NT2/D1 (cell line): Measurements from ENCODE around the gene TFIP11.

ENCODE experiments used
- DNase-seq: peaks from one replicate; pipeline ENCODE4 v3.0.0-alpha.2; 2011; ENCODE audit warnings: low read depth, low spot score
- H3K27me3 ChIP-seq: 2 replicates; pipeline ENCODE4 v1.6.0; 2011; ENCODE audit warnings: mild to moderate bottlenecking; ENCODE audit not compliant: insufficient read length, insufficient read depth
- H3K36me3 ChIP-seq: 2 replicates; pipeline ENCODE4 v1.6.1; 2011; ENCODE audit warnings: mild to moderate bottlenecking, low read length, mixed read lengths; ENCODE audit not compliant: insufficient read depth, insufficient read length
- H3K4me1 ChIP-seq: 2 replicates; pipeline ENCODE4 v1.5.1; 2011; ENCODE audit not compliant: insufficient read depth, insufficient read length
- H3K4me3 ChIP-seq: 2 replicates; pipeline ENCODE4 v1.5.1; 2011; ENCODE audit warnings: low read depth; ENCODE audit not compliant: insufficient read length
- H3K9ac ChIP-seq: 2 replicates; pipeline ENCODE4 v1.6.0; 2011; ENCODE audit warnings: low read depth; ENCODE audit not compliant: insufficient read length
- H3K9me3 ChIP-seq: 2 replicates; pipeline ENCODE4 v1.5.1; 2011; ENCODE audit warnings: mild to moderate bottlenecking, low read length; ENCODE audit not compliant: insufficient read depth
- SUZ12 ChIP-seq: IDR thresholded peaks from 2 replicates; pipeline ENCODE4 v1.6.1; 2011; ENCODE audit not compliant: insufficient read length, insufficient read depth; ENCODE audit errors: extremely low read depth
- YY1 ChIP-seq: IDR thresholded peaks from 2 replicates; pipeline ENCODE4 v1.6.1; 2011; ENCODE audit not compliant: insufficient read length, insufficient read depth
- ZNF274 ChIP-seq: IDR thresholded peaks from 2 replicates; pipeline ENCODE4 v1.6.1; 2011; ENCODE audit warnings: mild to moderate bottlenecking, low read depth, low read length

Gene TFIP11

GRCh38 chr22:26516503-26516902, 4.2 kb upstream of the TFIP11 start:
- TF ChIP-seq ZNF274 (no peak), SUZ12 (no peak), YY1 (no peak)
- Histone ChIP-seq H3K27me3 (no peaks in the 10 kb centered on the region), H3K9ac (no peak overlapping the region), H3K4me1 (peaks cover 2% of the 10 kb centered on the region), H3K4me3 (no peak overlapping the region), H3K36me3 (no peaks in the 10 kb centered on the region), H3K9me3 (no peaks in the 10 kb centered on the region)
- no peak for DNase-seq

- Histone ChIP-seq H3K4me1 (peaks cover 2% of the 10 kb centered on the region), H3K9ac (no peak overlapping the region), H3K9me3 (no peaks in the 10 kb centered on the region), H3K36me3 (no peaks in the 10 kb centered on the region), H3K27me3 (no peaks in the 10 kb centered on the region), H3K4me3 (no peak overlapping the region)
- no peak for TF ChIP-seq YY1
- TF ChIP-seq SUZ12, result no peak
- no peak for TF ChIP-seq ZNF274
- DNase-seq, result no peak
Measured at GRCh38 chr22:26515931-26516330, 3.7 kb upstream of the TFIP11 start.

GRCh38 chr22:26514419-26515161, 2.3 kb upstream of the TFIP11 start:
- TF ChIP-seq ZNF274 (no peak), YY1 (no peak), SUZ12 (no peak)
- Histone ChIP-seq H3K27me3 (no peaks in the 10 kb centered on the region), H3K9ac (no peak overlapping the region), H3K9me3 (no peaks in the 10 kb centered on the region), H3K36me3 (peaks cover 6% of the 10 kb centered on the region), H3K4me1 (peaks cover 2% of the 10 kb centered on the region), H3K4me3 (no peak overlapping the region)
- DNase-seq, result no peak

- no peak overlapping the region for H3K4me3 ChIP-seq
Measured at GRCh38 chr22:26513838-26514237, 1.6 kb upstream of the TFIP11 start.

GRCh38 chr22:26508148-26508547, 4.1 kb downstream of the TFIP11 start:
- H3K36me3 ChIP-seq, result peaks cover 63% of the 10 kb centered on the region
- H3K27me3 ChIP-seq, result no peaks in the 10 kb centered on the region
- TF ChIP-seq YY1, result no peak
- TF ChIP-seq SUZ12, result no peak
- TF ChIP-seq ZNF274, result no peak
- no peak for DNase-seq
- H3K4me1 ChIP-seq, result no peaks in the 10 kb centered on the region
- no peaks in the 10 kb centered on the region for H3K9me3 ChIP-seq
- no peak overlapping the region for H3K4me3 ChIP-seq
- H3K9ac ChIP-seq, result no peak overlapping the region

More at GRCh38 chr22:26513838-26514237, 1.6 kb upstream of the TFIP11 start:
- H3K4me1 ChIP-seq, result peaks cover 2% of the 10 kb centered on the region
- peaks cover 13% of the 10 kb centered on the region for H3K36me3 ChIP-seq
- no peaks in the 10 kb centered on the region for H3K9me3 ChIP-seq
- no peaks in the 10 kb centered on the region for H3K27me3 ChIP-seq
- DNase-seq, result no peak
- no peak overlapping the region for H3K9ac ChIP-seq
- TF ChIP-seq ZNF274, result no peak
- no peak for TF ChIP-seq YY1
- no peak for TF ChIP-seq SUZ12

- Histone ChIP-seq H3K9me3 (no peaks in the 10 kb centered on the region), H3K9ac (no peak overlapping the region), H3K27me3 (no peaks in the 10 kb centered on the region), H3K4me1 (no peaks in the 10 kb centered on the region), H3K4me3 (no peak overlapping the region), H3K36me3 (peaks cover 81% of the 10 kb centered on the region)
- no peak for DNase-seq
- TF ChIP-seq YY1 (no peak), SUZ12 (no peak), ZNF274 (no peak)
Measured at GRCh38 chr22:26503758-26504157, 8.5 kb downstream of the TFIP11 start.

GRCh38 chr22:26502688-26503561, 9.3 kb downstream of the TFIP11 start:
- DNase-seq, result no peak
- H3K4me1 ChIP-seq, result no peaks in the 10 kb centered on the region
- H3K4me3 ChIP-seq, result no peak overlapping the region
- peaks cover 79% of the 10 kb centered on the region for H3K36me3 ChIP-seq
- no peaks in the 10 kb centered on the region for H3K27me3 ChIP-seq
- no peaks in the 10 kb centered on the region for H3K9me3 ChIP-seq
- no peak overlapping the region for H3K9ac ChIP-seq
- no peak for TF ChIP-seq ZNF274
- TF ChIP-seq YY1, result peak; percentile 54
